Pancreas (tissue), 10 donors: ENCODE results near the gene BANF2. TPM values are rescaled to one million over a fixed set of nuclear protein-coding genes. Genes with fewer than 3 reads are reported as not detected.

Source experiments
- ATAC-seq, 4 donors: fragments of 200-7000 bp; cut with Tn5 transposase; one replicate each; pipeline versions ENCODE4 v1.8.0 to v1.9.1; 2020; ENCODE audit warnings: mild to moderate bottlenecking in 4 of 4, moderate library complexity in 4 of 4
- DNase-seq, 6 donors: peaks; one replicate each; pipeline ENCODE4 v3.0.0-alpha.2; 2020
- FAIRE-seq: peaks from 2 replicates; lab custom pipeline; 2012; peaks lifted over from hg19 to GRCh38; lab: Jason Lieb, UNC
- H3K27ac ChIP-seq, 4 donors: fragments of 200-600 bp; sonication (generic); 1 replicate in 3 of 4; 2 replicates in 1 of 4; pipeline versions ENCODE4 v1.5.0 to v1.8.0; 2020
- H3K27me3 ChIP-seq, 4 donors: fragments of 200-600 bp; one replicate each; pipeline ENCODE4 v1.8.0; 2021
- H3K36me3 ChIP-seq, 3 donors: fragments of 200-600 bp; sonication (generic) in 1 of 3; one replicate each; pipeline versions ENCODE4 v1.5.0 to v1.8.0; 2020 to 2021
- H3K4me1 ChIP-seq, 3 donors: fragments of 200-600 bp; one replicate each; pipeline ENCODE4 v1.8.0; 2021
- H3K4me3 ChIP-seq, 4 donors: fragments of 200-600 bp; sonication (generic) in 2 of 4; one replicate each; pipeline versions ENCODE4 v1.5.0 to v1.8.0; 2020 to 2021
- H3K9me3 ChIP-seq, 4 donors: fragments of 200-600 bp; one replicate each; pipeline ENCODE4 v1.8.0; 2021
- WGBS, 2 donors: extraction: QIAGEN DNeasy Blood & Tissue Kit; methylation state at CpG; one replicate each; pipeline ENCODE4 v1.1.7; 2013; 5-methylcytosine and 5-hydroxymethylcytosine counted together
- intact Hi-C, 3 donors: fragments of 100-400 bp; cut with DNase I; formaldehyde crosslinking; loops; one replicate each; pipeline versions ENCODE4 v1.11.1 to v1.14.2; 2022
- polyA plus RNA-seq, 2 donors: library from polyadenylated mRNA; stranded (reverse); fragments of 200-250 nt; gene quantifications; one replicate each; pipeline ENCODE4 v1.2.3, GENCODE V29; 2013
- total RNA-seq, 6 donors: library from RNA; stranded (reverse); fragmentation: NEBNext Ultra II Directional in 4 of 6; extraction: Animal tissue kit (Norgen Biotek cat#: 25700) in 4 of 6; gene quantifications; one replicate each; pipeline versions ENCODE4 v1.2.1 to v1.2.4, GENCODE V29; 2021 to 2023
- TF ChIP-seq, protein P1 (sequence below), 4 donors: fragments of 200-600 bp; sonication (generic) in 3 of 4; IDR thresholded peaks; one replicate each; pipeline versions ENCODE4 v1.5.0 to v1.8.0; 2021; ENCODE audit warnings: antibody characterized with exemption in 4 of 4
- donor health status: healthy with polysubstance abuse.
- donor health status: DM: no; HTN: no; CAD: no; lungs with moderate emphysema.
- donor health status: DM: no; HTN: no; CAD: no.
- donor health status: control.
- donor health status: control.
- donor health status: Bipolar disorder and iron deficiency.
- donor health status: DM: yes; HTN: yes; CAD: no.
- donor health status: DM: no; HTN: no; CAD: no.
- donor health status: DM: no; HTN: no; CAD: no.
- donor health status: DM: yes; HTN: yes; CAD: no.

The BANF2 gene
- total and polyA plus RNA-seq, 8 donors = 0.59 to 6.4 (median 1.5) TPM

DNA sequence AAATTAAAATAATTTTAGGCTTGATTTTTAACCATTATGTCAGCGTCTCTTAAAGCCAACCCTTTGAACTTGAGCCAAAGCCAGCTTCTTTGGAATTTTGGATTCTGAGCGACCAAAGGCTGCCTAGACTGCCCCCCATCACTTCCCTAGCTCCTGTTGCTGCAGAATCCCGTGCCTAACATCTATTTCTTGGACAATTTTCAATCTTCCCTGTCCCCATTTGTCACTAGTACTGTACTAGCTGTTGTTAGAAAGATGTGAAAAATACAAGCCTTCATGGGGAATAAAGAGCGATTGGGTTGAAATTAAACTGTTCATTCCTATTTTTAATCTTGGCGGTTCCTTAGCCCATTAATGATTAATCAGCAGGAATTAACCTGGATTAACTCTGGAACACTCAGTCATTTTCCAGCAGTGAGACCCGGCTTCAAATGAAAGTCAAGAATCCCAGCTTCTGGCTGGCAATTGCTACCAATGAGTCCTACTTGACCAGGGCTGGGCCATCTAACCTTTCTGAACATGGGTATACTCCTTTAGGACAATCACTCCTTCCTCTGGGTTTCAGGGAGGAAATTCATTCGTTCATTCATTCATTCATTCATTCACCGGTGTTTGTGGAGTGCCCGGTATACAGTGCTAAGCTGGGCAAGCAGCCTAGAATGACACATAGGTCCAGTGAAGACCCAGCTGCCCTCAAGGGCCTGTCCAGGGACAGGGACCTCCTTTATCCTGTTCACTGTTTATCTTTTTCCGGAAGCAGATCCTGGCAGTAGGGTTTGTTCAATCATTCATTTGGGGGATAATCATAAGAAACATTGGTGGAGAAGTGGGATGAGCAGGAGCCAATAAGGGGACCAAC lies 16.3 kb upstream of the BANF2 start:
- Histone ChIP-seq H3K27me3 (no peaks in the 10 kb centered on the region), H3K4me3 (peak overlapping the region in 2 of 4 donors; percentile 82 to 87), H3K4me1 (peaks cover 20 to 34% (median 28%) of the 10 kb centered on the region in 3 donors), H3K9me3 (no peaks in the 10 kb centered on the region), H3K36me3 (no peaks in the 10 kb centered on the region), H3K27ac (peak overlapping the region; percentile 64 to 97 (median 92))
- ATAC-seq (peak in 3 of 4 donors; percentile 3 to 16 (median 14)), FAIRE-seq (no peak), DNase-seq (peak in 1 of 6 donors; percentile 49)
- TF ChIP-seq, protein P1, sequence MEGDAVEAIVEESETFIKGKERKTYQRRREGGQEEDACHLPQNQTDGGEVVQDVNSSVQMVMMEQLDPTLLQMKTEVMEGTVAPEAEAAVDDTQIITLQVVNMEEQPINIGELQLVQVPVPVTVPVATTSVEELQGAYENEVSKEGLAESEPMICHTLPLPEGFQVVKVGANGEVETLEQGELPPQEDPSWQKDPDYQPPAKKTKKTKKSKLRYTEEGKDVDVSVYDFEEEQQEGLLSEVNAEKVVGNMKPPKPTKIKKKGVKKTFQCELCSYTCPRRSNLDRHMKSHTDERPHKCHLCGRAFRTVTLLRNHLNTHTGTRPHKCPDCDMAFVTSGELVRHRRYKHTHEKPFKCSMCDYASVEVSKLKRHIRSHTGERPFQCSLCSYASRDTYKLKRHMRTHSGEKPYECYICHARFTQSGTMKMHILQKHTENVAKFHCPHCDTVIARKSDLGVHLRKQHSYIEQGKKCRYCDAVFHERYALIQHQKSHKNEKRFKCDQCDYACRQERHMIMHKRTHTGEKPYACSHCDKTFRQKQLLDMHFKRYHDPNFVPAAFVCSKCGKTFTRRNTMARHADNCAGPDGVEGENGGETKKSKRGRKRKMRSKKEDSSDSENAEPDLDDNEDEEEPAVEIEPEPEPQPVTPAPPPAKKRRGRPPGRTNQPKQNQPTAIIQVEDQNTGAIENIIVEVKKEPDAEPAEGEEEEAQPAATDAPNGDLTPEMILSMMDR (IDR thresholded peaks at IDR 0.05) = no peak
- intact Hi-C loops = loop anchor here in 1 of 3 donors (10.0 kb wide), 1 partner anchor 201 kb away; no protein-coding TSS in a partner anchor
- 16 to 18% methylated on average over 10 of the region's 10 CpGs for WGBS, 2 donors

DNA sequence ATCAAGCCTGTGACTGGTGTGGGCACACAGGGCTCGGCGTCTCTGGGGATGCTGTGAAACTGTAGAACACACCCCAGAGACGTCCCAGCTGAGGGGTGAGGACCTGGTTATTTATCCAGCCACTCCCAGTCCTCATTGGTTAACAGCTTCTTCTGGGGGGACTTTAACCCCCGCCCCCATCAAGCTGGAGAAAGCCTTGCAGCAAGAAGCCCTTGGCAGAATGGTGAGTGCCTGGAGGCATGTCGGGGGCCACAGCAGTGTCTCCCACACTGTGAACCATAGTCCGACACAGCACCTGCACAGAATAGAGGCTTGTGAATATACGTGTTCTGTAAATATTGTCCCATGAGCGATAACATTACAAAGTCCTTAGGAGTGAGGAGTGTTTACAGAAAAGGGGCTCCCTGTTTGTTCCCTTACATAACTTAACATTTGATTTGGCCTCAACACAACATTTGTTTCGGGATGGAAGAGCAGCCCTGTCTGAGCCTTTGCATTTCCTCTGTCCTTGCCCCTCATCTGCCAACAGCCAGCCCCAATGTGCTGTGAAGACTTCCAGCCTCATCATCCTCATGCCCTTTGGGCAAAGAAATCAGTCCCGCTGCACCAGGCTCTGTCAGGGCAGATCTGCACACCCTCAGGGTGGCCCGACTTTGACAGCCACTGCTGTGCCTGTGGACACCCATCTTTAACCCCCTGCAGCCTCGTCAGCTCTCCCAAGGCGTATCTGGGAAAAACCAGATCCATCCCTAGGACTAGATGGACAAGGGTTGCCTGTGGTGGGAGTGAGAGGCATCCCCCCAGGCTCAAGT lies 15.5 kb upstream of the BANF2 start:
- Histone ChIP-seq H3K27ac (peak overlapping the region; percentile 51 to 97 (median 76)), H3K4me3 (peak overlapping the region in 1 of 4 donors; percentile 12), H3K27me3 (no peaks in the 10 kb centered on the region), H3K9me3 (no peaks in the 10 kb centered on the region), H3K4me1 (peaks cover 16 to 29% (median 19%) of the 10 kb centered on the region in 3 donors), H3K36me3 (no peaks in the 10 kb centered on the region)
- ATAC-seq (peak in 3 of 4 donors; percentile 5 to 46 (median 14)), FAIRE-seq (no peak), DNase-seq (peak in 2 of 6 donors; percentile 55 to 67)
- intact Hi-C loops = loop anchor here in 1 of 3 donors (10.0 kb wide), 1 partner anchor 201 kb away; no protein-coding TSS in a partner anchor
- TF ChIP-seq, protein P1 (IDR thresholded peaks at IDR 0.05) = no peak
- 39 to 40% methylated on average over 13 of the region's 13 CpGs for WGBS, 2 donors

DNA sequence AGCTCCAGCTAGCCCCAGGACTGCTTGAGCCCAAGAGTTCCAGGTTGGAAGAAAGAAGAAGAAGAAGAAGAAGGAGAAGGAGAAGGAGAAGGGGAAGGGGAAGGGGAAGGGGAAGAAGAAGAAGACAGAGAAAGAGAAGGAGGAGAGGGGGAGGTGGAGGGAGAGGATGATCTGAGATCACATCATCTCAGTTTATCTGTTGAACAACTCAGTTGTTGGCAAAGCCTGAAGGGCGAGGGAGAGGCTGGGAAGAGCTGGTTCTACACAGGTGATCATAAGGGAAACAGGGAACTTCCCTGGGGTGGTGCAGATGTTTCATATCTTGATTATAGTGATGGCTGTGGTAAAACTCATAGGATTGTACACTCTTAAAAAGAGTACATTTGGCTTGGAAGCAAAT lies 14.6 kb upstream of the BANF2 start:
- no peak for DNase-seq
- Histone ChIP-seq H3K27ac (peak overlapping the region in 2 of 4 donors; percentile 89 to 97), H3K27me3 (no peaks in the 10 kb centered on the region), H3K36me3 (no peaks in the 10 kb centered on the region), H3K9me3 (no peaks in the 10 kb centered on the region), H3K4me1 (peaks cover 14 to 24% (median 23%) of the 10 kb centered on the region in 3 donors), H3K4me3 (no peak overlapping the region)
- TF ChIP-seq, protein P1 (IDR thresholded peaks at IDR 0.05) = no peak
- ATAC-seq = no peak
- FAIRE-seq = no peak
- WGBS, 2 donors = 52 to 62% methylated on average over 1 of the region's 1 CpG
- intact Hi-C loops = loop anchor here in 1 of 3 donors (10.0 kb wide), 1 partner anchor 200 kb away; no protein-coding TSS in a partner anchor

DNA sequence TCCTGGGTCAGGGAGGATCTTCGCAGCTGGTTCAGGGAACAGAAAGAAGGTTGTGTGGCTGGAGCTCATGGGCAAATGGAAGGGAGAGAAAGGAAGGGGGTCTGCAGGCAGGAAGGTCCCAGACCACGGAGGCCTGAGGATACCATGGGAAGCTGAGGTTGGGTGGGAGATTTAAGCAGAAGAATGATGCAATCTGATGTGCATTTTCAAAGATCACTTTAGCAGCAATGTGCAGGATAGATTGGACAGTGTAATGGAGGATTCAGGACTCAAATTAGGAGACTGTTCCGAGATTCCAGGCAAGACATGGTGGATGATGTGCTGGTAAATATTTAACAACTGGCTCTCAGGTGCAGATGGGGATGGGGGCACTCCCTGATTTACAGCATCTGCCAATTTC lies 12.0 kb upstream of the BANF2 start:
- H3K4me1 ChIP-seq = peaks cover 21 to 40% (median 32%) of the 10 kb centered on the region in 3 donors
- H3K27me3 ChIP-seq = no peaks in the 10 kb centered on the region
- no peak overlapping the region for H3K4me3 ChIP-seq
- intact Hi-C loops = loop anchor here in 1 of 3 donors (10.0 kb wide), 1 partner anchor 197 kb away; no protein-coding TSS in a partner anchor
- H3K27ac ChIP-seq = no peak overlapping the region
- H3K9me3 ChIP-seq = no peaks in the 10 kb centered on the region
- H3K36me3 ChIP-seq = no peaks in the 10 kb centered on the region
- ATAC-seq = no peak
- DNase-seq = no peak
- TF ChIP-seq, protein P1 (IDR thresholded peaks at IDR 0.05) = no peak
- FAIRE-seq = no peak
- 88 to 91% methylated on average over 3 of the region's 3 CpGs for WGBS, 2 donors
